Measurements from ENCODE around the gene POLQ. TPM values are rescaled to one million over a fixed set of nuclear protein-coding genes. Genes with fewer than 3 reads are reported as not detected.
"Not testable (repeated sequence)": the region's sequence is repeated elsewhere in the genome, so short reads cannot be mapped to it uniquely, and the experiment has no call there.

Gene POLQ
- under 1 TPM; 0.16 to 0.71 (median 0.48) TPM for total RNA-seq
- polyA plus RNA-seq: 1 to 10 TPM in 1 of 3 donors, under 1 TPM in 2; under 0.01 to 2.0 (median 0.46) TPM

DNA sequence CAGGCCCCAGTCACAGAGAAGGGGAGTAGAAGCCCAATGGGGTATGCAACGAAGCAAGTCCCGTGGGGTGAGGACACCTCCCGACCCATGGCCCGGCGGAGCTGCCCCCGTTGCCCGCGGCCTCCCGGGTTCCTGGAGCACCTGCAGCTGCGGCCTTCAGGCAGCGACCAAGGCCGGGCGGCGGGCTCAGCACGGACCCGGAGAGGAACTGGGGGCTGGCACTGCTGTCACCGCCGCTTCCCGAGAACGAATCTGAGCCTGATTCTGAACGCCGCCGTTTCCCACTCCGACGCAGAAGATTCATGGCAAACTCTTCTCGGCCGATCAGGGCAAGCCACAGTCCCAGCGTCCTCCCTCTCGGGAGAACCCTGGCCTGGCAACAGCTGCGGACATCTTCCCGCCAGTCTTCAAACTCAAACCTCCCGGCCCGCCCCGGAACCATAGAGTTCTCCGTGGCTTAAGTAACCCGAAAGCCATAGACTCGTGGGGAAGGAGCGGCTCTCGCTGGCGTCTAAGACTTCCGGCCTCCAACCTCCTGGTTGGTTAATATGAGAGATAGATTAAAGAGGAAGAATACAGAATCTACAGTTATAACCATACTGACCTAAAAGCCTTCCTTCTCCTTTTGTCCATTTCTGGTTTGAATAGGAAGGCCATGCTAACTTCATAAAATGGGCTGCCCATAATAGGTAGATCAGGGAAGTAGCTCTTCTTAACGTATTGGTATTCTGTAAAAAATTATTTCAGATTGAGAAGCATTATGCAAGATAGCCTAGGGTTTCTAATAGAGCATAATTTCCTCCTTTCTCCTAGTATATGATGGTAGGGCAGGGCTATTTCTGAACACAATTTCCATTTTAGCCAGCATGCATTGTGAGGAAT is at the start of gene POLQ:
TSS of gene POLQ (minus strand) at position 415 of the 882 bp plus-strand sequence. CDS start at position 304, 111 bp downstream.
- Histone ChIP-seq H3K4me3 (peak within 1 kb of the TSS; percentile 29 to 61 (median 54)), H3K36me3 (no peaks in the 10 kb centered on the region), H3K9me3 (no peaks in the 10 kb centered on the region), H3K4me1 (peaks cover 0 to 11% (median 9%) of the 10 kb centered on the region in 4 donors), H3K27ac (peak within 1 kb of the TSS; percentile 76 to 84 (median 78)), H3K27me3 (no peaks in the 10 kb centered on the region)
- 0% methylated on average over 42 of the region's 42 CpGs for WGBS, 2 donors
- peak in 1 of 4 donors; percentile 1 for TF ChIP-seq EP300 (IDR thresholded peaks at IDR 0.05)
- peak in 3 of 4 donors; percentile 35 to 68 (median 42) for TF ChIP-seq POLR2AphosphoS5 (IDR thresholded peaks at IDR 0.05)
- no peak for TF ChIP-seq POLR2A (IDR thresholded peaks at IDR 0.05)
- intact Hi-C loops (cut with DNase I): loop anchor here (2.0 to 10.0 kb wide), 5 partner anchors 106 to 1133 kb away; partner anchors contain the start of genes FAM162A and MIX23
- DNase-seq: peak; percentile 92

DNA sequence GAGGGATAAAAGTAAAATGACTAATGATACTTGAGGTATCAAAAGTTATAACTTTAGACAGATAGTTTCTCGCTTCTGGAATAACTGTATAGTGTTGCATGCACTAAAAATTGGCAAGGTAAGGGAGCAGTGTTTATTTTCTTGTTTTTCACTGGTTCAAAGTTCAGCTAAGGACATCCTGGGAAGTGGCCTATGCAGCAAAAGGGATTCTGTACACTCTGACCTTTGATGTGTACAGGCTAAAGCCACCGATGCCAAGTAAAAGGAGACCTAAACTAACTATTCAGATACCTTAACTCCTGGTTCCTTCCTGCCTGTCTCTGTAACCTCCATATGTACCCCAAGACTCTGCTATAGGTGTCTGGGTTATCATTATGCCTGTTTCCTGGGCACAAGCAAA is 49.1 kb upstream of the POLQ start:
- no peak overlapping the region for H3K27ac ChIP-seq
- DNase-seq: no peak
- no peak for TF ChIP-seq EP300 (IDR thresholded peaks at IDR 0.05)
- TF ChIP-seq POLR2A (IDR thresholded peaks at IDR 0.05): no peak
- no peak for TF ChIP-seq CTCF (IDR thresholded peaks at IDR 0.05)
- TF ChIP-seq POLR2AphosphoS5 (IDR thresholded peaks at IDR 0.05): no peak
- no peaks in the 10 kb centered on the region for H3K27me3 ChIP-seq
- no peaks in the 10 kb centered on the region for H3K4me1 ChIP-seq
- intact Hi-C loops (cut with DNase I): no loop called here
- WGBS, 2 donors: 40 to 73% methylated on average over 2 of the region's 2 CpGs
- no peak overlapping the region for H3K4me3 ChIP-seq
- H3K9me3 ChIP-seq: no peaks in the 10 kb centered on the region
- no peaks in the 10 kb centered on the region for H3K36me3 ChIP-seq

GRCh38 chr3:121593806-121594205 is 48.0 kb upstream of the POLQ start:
- H3K9me3 ChIP-seq; H3K4me1 ChIP-seq; H3K27ac ChIP-seq; H3K27me3 ChIP-seq; H3K4me3 ChIP-seq; intact Hi-C loops (cut with DNase I); DNase-seq; H3K36me3 ChIP-seq: not testable (repeated sequence)
- WGBS, 2 donors: 91 to 96% methylated on average over 4 of the region's 4 CpGs

- WGBS, 2 donors: 60 to 77% methylated on average over 11 of the region's 11 CpGs
- H3K27me3 ChIP-seq: no peaks in the 10 kb centered on the region
- no peak for TF ChIP-seq EP300 (IDR thresholded peaks at IDR 0.05)
- DNase-seq: no peak
- no peak within 1 kb of the TSS for H3K4me3 ChIP-seq
- H3K27ac ChIP-seq: no peak within 1 kb of the TSS
- intact Hi-C loops (cut with DNase I): no loop called here
- H3K9me3 ChIP-seq: no peaks in the 10 kb centered on the region
- no peaks in the 10 kb centered on the region for H3K36me3 ChIP-seq
- H3K4me1 ChIP-seq: no peaks in the 10 kb centered on the region
Measured at GRCh38 chr3:121592856-121593702, 47.3 kb upstream of the POLQ start, which contains the start of gene FBXO40. FBXO40 (plus strand) TSS chr3:121593379; CDS start chr3:121620576, 27,197 bp downstream.

GRCh38 chr3:121584418-121584817 is 38.6 kb upstream of the POLQ start:
- Histone ChIP-seq H3K4me1 (no peaks in the 10 kb centered on the region), H3K27me3 (no peaks in the 10 kb centered on the region), H3K4me3 (no peak overlapping the region), H3K36me3 (no peaks in the 10 kb centered on the region), H3K9me3 (no peaks in the 10 kb centered on the region), H3K27ac (no peak overlapping the region)
- 96 to 97% methylated on average over 1 of the region's 1 CpG for WGBS, 2 donors
- intact Hi-C loops (cut with DNase I): no loop called here
- TF ChIP-seq EP300 (IDR thresholded peaks at IDR 0.05): no peak
- TF ChIP-seq POLR2A (IDR thresholded peaks at IDR 0.05): no peak
- TF ChIP-seq POLR2AphosphoS5 (IDR thresholded peaks at IDR 0.05): no peak
- TF ChIP-seq CTCF (IDR thresholded peaks at IDR 0.05): no peak
- DNase-seq: no peak

GRCh38 chr3:121581691-121582090 is 35.9 kb upstream of the POLQ start:
- H3K4me3 ChIP-seq: no peak overlapping the region
- no peak for DNase-seq
- intact Hi-C loops (cut with DNase I): no loop called here
- 66 to 70% methylated on average over 2 of the region's 2 CpGs for WGBS, 2 donors
- no peak overlapping the region for H3K27ac ChIP-seq
- H3K4me1 ChIP-seq: no peaks in the 10 kb centered on the region
- no peaks in the 10 kb centered on the region for H3K9me3 ChIP-seq
- no peaks in the 10 kb centered on the region for H3K36me3 ChIP-seq
- TF ChIP-seq CTCF (IDR thresholded peaks at IDR 0.05): no peak
- TF ChIP-seq POLR2A (IDR thresholded peaks at IDR 0.05): no peak
- no peak for TF ChIP-seq POLR2AphosphoS5 (IDR thresholded peaks at IDR 0.05)
- H3K27me3 ChIP-seq: no peaks in the 10 kb centered on the region
